GM12878 (cell line): Measurements from ENCODE around the gene C1QC. TPM values are rescaled to one million over a fixed set of nuclear protein-coding genes. Genes with fewer than 3 reads are reported as not detected.

Source experiments
- ATAC-seq: fragments of 200-7000 bp; cut with Tn5 transposase; 3 replicates; pipeline ENCODE4 v1.9.1; 2020; ENCODE audit warnings: mild to moderate bottlenecking, moderate library complexity
- BruUV-seq: library from RNA; stranded (reverse); fragments of 400-500 nt; replicated peaks from 2 replicates; lab custom pipeline; 2021; lab: Mats Ljungman, UMichigan
- CTCF ChIA-PET: fragments of 300-600 bp; sonication (Branson Sonifier 250); formaldehyde crosslinking; extraction: SDS; loops from one replicate; lab custom pipeline; 2021; ENCODE audit warnings: inconsistent platforms; lab: Yijun Ruan, JAX
- POLR2A ChIA-PET: fragments of 350-600 bp; formaldehyde crosslinking; extraction: SDS; loops from one replicate; lab custom pipeline; 2021; ENCODE audit warnings: inconsistent platforms; lab: Charles Lee
- RAD21 ChIA-PET: fragments of 300-600 bp; sonication (Branson Sonifier 250); formaldehyde crosslinking; loops from one replicate; lab custom pipeline; 2023; ENCODE audit warnings: antibody characterized with exemption; ENCODE audit not compliant: unreplicated experiment; lab: Charles Lee
- SMC1A ChIA-PET: fragments of 300-600 bp; sonication (Branson Sonifier 250); formaldehyde crosslinking; loops from one replicate; lab custom pipeline; 2023; ENCODE audit not compliant: unreplicated experiment, uncharacterized antibody; lab: Charles Lee
- DNase-seq: peaks from one replicate; pipeline ENCODE4 v3.0.0-alpha.2; 2011; ENCODE audit warnings: low read depth, low spot score
- FAIRE-seq: peaks from 3 replicates; lab custom pipeline; 2011; peaks lifted over from hg19 to GRCh38; lab: Jason Lieb, UNC
- H2AFZ ChIP-seq: 2 replicates; pipeline ENCODE4 v1.6.0; 2011; ENCODE audit warnings: low read depth, low read length, control low read depth; ENCODE audit not compliant: control insufficient read depth
- H3K27ac ChIP-seq: 2 replicates; pipeline ENCODE4 v1.5.1; 2011; ENCODE audit warnings: control low read depth; ENCODE audit not compliant: control insufficient read depth, insufficient read depth
- H3K27me3 ChIP-seq, 2 experiments: replicated peaks in 1 of 2; 2 replicates each; pipeline versions ENCODE4 v1.6.0 to v1.6.1; 2011; ENCODE audit warnings: low read length in 1 of 2; ENCODE audit not compliant: control insufficient read depth in 2 of 2, insufficient read depth in 2 of 2
- H3K36me3 ChIP-seq, 2 experiments: 2 replicates each; pipeline ENCODE4 v1.5.1; 2011; ENCODE audit warnings: low read length in 1 of 2; ENCODE audit not compliant: control insufficient read depth in 2 of 2, insufficient read depth in 2 of 2
- H3K4me1 ChIP-seq: 2 replicates; pipeline ENCODE4 v1.6.1; 2011; ENCODE audit warnings: mild to moderate bottlenecking, low read length, moderate library complexity, mixed read lengths; ENCODE audit not compliant: control insufficient read depth, insufficient read depth
- H3K4me2 ChIP-seq: 2 replicates; pipeline ENCODE4 v1.6.0; 2011; ENCODE audit warnings: control low read depth; ENCODE audit not compliant: control insufficient read depth, insufficient read depth
- H3K4me3 ChIP-seq: fragments of 200-600 bp; sonication (generic); 2 replicates; pipeline ENCODE4 v1.5.1; 2016
- H3K79me2 ChIP-seq: 2 replicates; pipeline ENCODE4 v1.6.0; 2011; ENCODE audit warnings: low read length; ENCODE audit not compliant: control insufficient read depth, insufficient read depth
- H3K9ac ChIP-seq: 2 replicates; pipeline ENCODE4 v1.8.0; 2011; ENCODE audit warnings: low read length, control low read depth, mixed read lengths; ENCODE audit not compliant: control insufficient read depth, insufficient read depth
- H3K9me3 ChIP-seq: replicated peaks from 3 replicates; pipeline ENCODE4 v1.5.1; 2011; ENCODE audit warnings: mild to moderate bottlenecking, low read length; ENCODE audit not compliant: control insufficient read depth, insufficient read depth
- H4K20me1 ChIP-seq: 2 replicates; pipeline ENCODE4 v1.6.0; 2011; ENCODE audit not compliant: control insufficient read depth, insufficient read depth
- CBX3 ChIP-seq: fragments of 200-600 bp; sonication (generic); IDR thresholded peaks from 2 replicates; pipeline ENCODE4 v1.6.1; 2016; ENCODE audit warnings: low read depth, borderline replicate concordance
- CHD4 ChIP-seq: fragments of 200-600 bp; sonication (generic); IDR thresholded peaks from 2 replicates; pipeline ENCODE4 v1.6.1; 2016; ENCODE audit warnings: mild to moderate bottlenecking
- EP300 ChIP-seq, 2 experiments: fragments of 150-350 bp in 1 of 2; IDR thresholded peaks; 2 replicates each; pipeline ENCODE4 v1.6.1; 2011 to 2012; ENCODE audit warnings: low read depth in 2 of 2, low read length in 2 of 2, borderline replicate concordance in 1 of 2, improper control_type of control experiment in 1 of 2, inconsistent platforms in 1 of 2; ENCODE audit not compliant: control insufficient read depth in 1 of 2
- FOXM1 ChIP-seq: IDR thresholded peaks from 2 replicates; pipeline ENCODE4 v1.6.1; 2012; ENCODE audit warnings: low read depth, mild to moderate bottlenecking, inconsistent platforms, low read length, moderate library complexity
- HDAC6 ChIP-seq: fragments of 200-600 bp; sonication (generic); IDR thresholded peaks from one replicate; pipeline ENCODE4 v1.8.0; 2017; ENCODE audit warnings: antibody characterized with exemption; ENCODE audit not compliant: unreplicated experiment
- MXI1 ChIP-seq: fragments of 150-350 bp; IDR thresholded peaks from 2 replicates; pipeline ENCODE4 v1.6.1; 2011; ENCODE audit warnings: low read depth, mild to moderate bottlenecking, inconsistent platforms, low read length, improper control_type of control experiment
- NBN ChIP-seq: fragments of 450-650 bp; IDR thresholded peaks from 2 replicates; pipeline ENCODE4 v1.6.1; 2016
- PAX8 ChIP-seq: fragments of 450-650 bp; IDR thresholded peaks from 2 replicates; pipeline ENCODE4 v1.6.1; 2017; ENCODE audit warnings: mild to moderate bottlenecking, moderate library complexity
- POLR2AphosphoS5 ChIP-seq: IDR thresholded peaks from 2 replicates; pipeline ENCODE4 v1.6.1; 2011; ENCODE audit warnings: mild to moderate bottlenecking, low read length, inconsistent platforms
- RBBP5 ChIP-seq: fragments of 200-600 bp; sonication (generic); conservative IDR thresholded peaks from 2 replicates; pipeline ENCODE4 v1.6.1; 2016
- SREBF1 ChIP-seq: IDR thresholded peaks from 2 replicates; pipeline ENCODE4 v1.6.1; 2012; ENCODE audit warnings: mild to moderate bottlenecking, low read length
- SREBF2 ChIP-seq: IDR thresholded peaks from 2 replicates; pipeline ENCODE4 v1.6.1; 2012; ENCODE audit warnings: mild to moderate bottlenecking, low read length
- SUZ12 ChIP-seq: fragments of 200-600 bp; sonication (generic); IDR thresholded peaks from one replicate; pipeline ENCODE4 v1.6.1; 2018; ENCODE audit warnings: antibody characterized with exemption, mild to moderate bottlenecking; ENCODE audit not compliant: unreplicated experiment
- TAF1 ChIP-seq: IDR thresholded peaks from 2 replicates; pipeline ENCODE4 v1.6.1; 2011; ENCODE audit warnings: mild to moderate bottlenecking, low read depth, low read length, borderline replicate concordance
- ZNF217 ChIP-seq: fragments of 450-650 bp; IDR thresholded peaks from 2 replicates; pipeline ENCODE4 v1.6.1; 2017; ENCODE audit warnings: antibody characterized with exemption, mild to moderate bottlenecking
- ZZZ3 ChIP-seq: IDR thresholded peaks from 2 replicates; pipeline ENCODE4 v1.6.1; 2011; ENCODE audit warnings: low read depth; ENCODE audit not compliant: control insufficient read depth, insufficient read length
- WGBS: methylation state at CpG from one replicate; pipeline ENCODE4 v1.1.6; 2016; ENCODE audit warnings: low lambda C conversion rate; ENCODE audit not compliant: insufficient replicate concordance, insufficient coverage; ENCODE audit errors: missing lambda C conversion rate; 5-methylcytosine and 5-hydroxymethylcytosine counted together
- in situ Hi-C: fragments of 300-500 bp; cut with MboI; formaldehyde crosslinking; loops from 9 replicates; pipeline ENCODE4 v1.14.3; 2018; ENCODE audit warnings: mixed read lengths
- intact Hi-C: fragments of 100-400 bp; cut with micrococcal nuclease; formaldehyde crosslinking; loops from one replicate; pipeline ENCODE4 v1.14.2; 2022; ENCODE audit not compliant: unreplicated experiment
- polyA plus RNA-seq, 11 experiments: library from polyadenylated mRNA; depleted of rRNA in 4 of 11; unstranded in 6 of 11; stranded (reverse) in 5 of 11; fragments of >200 nt; fragmentation: Nextera tagmentation in 4 of 11; fragmentation: Illumina TruSeq in 1 of 11; extraction: Ambion mirVana in 4 of 11; extraction: Trizol in 1 of 11; gene quantifications; 1 replicate in 1 of 11; 2 replicates in 10 of 11; pipeline versions ENCODE4 v1.2.1 to v1.2.3, GENCODE V29; 2011 to 2016; ENCODE audit warnings: inconsistent platforms in 2 of 11, missing spikeins in 2 of 11, low read depth in 1 of 11
- total RNA-seq, 4 experiments: library from RNA; depleted of rRNA in 3 of 4; stranded (reverse); fragments of >200 nt in 3 of 4; fragmentation: Illumina TruSeq in 1 of 4; extraction: Trizol in 1 of 4; gene quantifications; 2 replicates each; pipeline versions ENCODE4 v1.2.1 to v1.2.3, GENCODE V29; 2013 to 2021
- TF ChIP-seq, protein P1 (sequence below): fragments of 150-350 bp; IDR thresholded peaks from 2 replicates; pipeline ENCODE4 v1.6.1; 2016; ENCODE audit warnings: low read depth, low read length
- TF ChIP-seq, protein P2 (sequence below): IDR thresholded peaks from 2 replicates; pipeline ENCODE4 v1.6.1; 2011; ENCODE audit warnings: borderline replicate concordance, low read depth, mild to moderate bottlenecking, moderate library complexity, mixed read lengths, low read length; ENCODE audit not compliant: insufficient read depth; ENCODE audit errors: extremely low read length

C1QC gene
- total and polyA plus RNA-seq, 10 of the 15 experiments (the other 5 are each of a cell fraction or from before 2014, with no cell fraction given): 0.74 TPM; not detected in 9

DNA sequence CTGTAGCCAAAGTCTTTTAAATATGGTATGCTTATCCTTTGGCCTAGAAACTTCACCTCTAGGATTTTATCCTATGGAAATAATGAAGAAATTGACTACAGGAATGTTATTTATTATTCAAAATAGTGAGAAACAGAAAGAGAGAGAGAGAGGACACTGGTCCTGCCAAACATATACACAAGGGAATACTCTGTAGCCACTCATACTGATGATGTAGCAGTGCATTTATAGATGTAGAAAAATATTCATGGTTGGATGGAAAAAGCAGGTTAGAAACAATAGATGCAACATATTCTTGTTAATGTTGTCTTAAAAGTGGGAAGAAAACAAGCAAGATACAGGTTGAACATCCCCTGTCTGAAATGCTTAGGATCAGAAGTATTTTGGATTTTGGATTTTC, 45.0 kb downstream of the C1QC start:
- CTCF ChIA-PET: interaction anchor here (0.6 to 1.7 kb wide), 3 partner anchors 16 to 275 kb away, joined by 3 to 7 read pairs (median 3); no protein-coding TSS in a partner anchor
- H3K9me3 ChIP-seq: no peaks in the 10 kb centered on the region

DNA sequence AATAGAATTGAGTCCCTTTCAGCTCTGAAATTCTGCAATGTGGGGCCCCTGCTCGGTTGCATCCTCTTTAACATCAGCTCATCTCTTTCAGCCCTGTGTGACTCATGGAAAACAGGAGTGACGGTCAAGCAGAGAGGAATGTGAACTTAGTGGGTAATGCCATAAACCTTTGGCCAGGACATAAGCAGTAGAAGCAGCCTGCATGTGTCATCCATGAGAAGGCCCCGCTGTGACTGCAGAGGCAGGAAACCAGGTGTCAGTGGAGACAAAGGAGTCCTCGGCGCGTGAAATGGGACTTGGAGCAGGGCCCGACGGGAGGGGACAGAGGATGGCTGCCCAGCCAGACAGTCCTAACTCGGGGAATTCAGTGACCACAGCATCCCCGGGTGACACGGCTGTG, 46.1 kb downstream of the C1QC start:
- Histone ChIP-seq H3K36me3 (no peaks in the 10 kb centered on the region), H2AFZ (no peak overlapping the region), H3K9ac (no peak overlapping the region), H4K20me1 (no peaks in the 10 kb centered on the region), H3K27ac (no peak overlapping the region), H3K79me2 (no peaks in the 10 kb centered on the region), H3K4me2 (no peak overlapping the region), H3K9me3 (no peaks in the 10 kb centered on the region), H3K4me3 (no peak overlapping the region), H3K27me3 (peaks cover 1 to 3% of the 10 kb centered on the region in 2 experiments; a peak in 2 of 4 replicates), H3K4me1 (no peaks in the 10 kb centered on the region)
- DNase-seq (no peak), ATAC-seq (no peak), FAIRE-seq (no peak)
- intact Hi-C loops (no loop called here), in situ Hi-C loops (no loop called here)
- ChIA-PET SMC1A (no interaction called here), CTCF (interaction anchor here (1.7 kb wide), 1 partner anchor 15 kb away, joined by 7 read pairs; no protein-coding TSS in a partner anchor), POLR2A (no interaction called here), RAD21 (no interaction called here)
- WGBS: 56% methylated on average over 11 of the region's 11 CpGs
- no TSS peak for BruUV-seq
- TF ChIP-seq, protein P1, sequence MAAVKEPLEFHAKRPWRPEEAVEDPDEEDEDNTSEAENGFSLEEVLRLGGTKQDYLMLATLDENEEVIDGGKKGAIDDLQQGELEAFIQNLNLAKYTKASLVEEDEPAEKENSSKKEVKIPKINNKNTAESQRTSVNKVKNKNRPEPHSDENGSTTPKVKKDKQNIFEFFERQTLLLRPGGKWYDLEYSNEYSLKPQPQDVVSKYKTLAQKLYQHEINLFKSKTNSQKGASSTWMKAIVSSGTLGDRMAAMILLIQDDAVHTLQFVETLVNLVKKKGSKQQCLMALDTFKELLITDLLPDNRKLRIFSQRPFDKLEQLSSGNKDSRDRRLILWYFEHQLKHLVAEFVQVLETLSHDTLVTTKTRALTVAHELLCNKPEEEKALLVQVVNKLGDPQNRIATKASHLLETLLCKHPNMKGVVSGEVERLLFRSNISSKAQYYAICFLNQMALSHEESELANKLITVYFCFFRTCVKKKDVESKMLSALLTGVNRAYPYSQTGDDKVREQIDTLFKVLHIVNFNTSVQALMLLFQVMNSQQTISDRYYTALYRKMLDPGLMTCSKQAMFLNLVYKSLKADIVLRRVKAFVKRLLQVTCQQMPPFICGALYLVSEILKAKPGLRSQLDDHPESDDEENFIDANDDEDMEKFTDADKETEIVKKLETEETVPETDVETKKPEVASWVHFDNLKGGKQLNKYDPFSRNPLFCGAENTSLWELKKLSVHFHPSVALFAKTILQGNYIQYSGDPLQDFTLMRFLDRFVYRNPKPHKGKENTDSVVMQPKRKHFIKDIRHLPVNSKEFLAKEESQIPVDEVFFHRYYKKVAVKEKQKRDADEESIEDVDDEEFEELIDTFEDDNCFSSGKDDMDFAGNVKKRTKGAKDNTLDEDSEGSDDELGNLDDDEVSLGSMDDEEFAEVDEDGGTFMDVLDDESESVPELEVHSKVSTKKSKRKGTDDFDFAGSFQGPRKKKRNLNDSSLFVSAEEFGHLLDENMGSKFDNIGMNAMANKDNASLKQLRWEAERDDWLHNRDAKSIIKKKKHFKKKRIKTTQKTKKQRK: no peak
- TF ChIP-seq SUZ12 (no peak), ZZZ3 (no peak), RBBP5 (no peak), TAF1 (no peak), CHD4 (no peak), HDAC6 (no peak), NBN (no peak), ZNF217 (no peak), PAX8 (no peak), FOXM1 (no peak), SREBF2 (no peak), CBX3 (no peak), SREBF1 (no peak)

More for the DNA sequence above, 45.0 kb downstream of the C1QC start:
- SMC1A ChIA-PET: no interaction called here
- Histone ChIP-seq H3K36me3 (no peaks in the 10 kb centered on the region), H4K20me1 (no peaks in the 10 kb centered on the region), H3K4me3 (no peak overlapping the region), H2AFZ (no peak overlapping the region), H3K9ac (no peak overlapping the region), H3K4me1 (no peaks in the 10 kb centered on the region), H3K27me3 (peaks cover 1 to 3% of the 10 kb centered on the region in 2 experiments; a peak in 2 of 4 replicates), H3K79me2 (no peaks in the 10 kb centered on the region), H3K27ac (no peak overlapping the region), H3K4me2 (no peak overlapping the region)
- RAD21 ChIA-PET: no interaction called here
- ATAC-seq (no peak), FAIRE-seq (no peak), DNase-seq (no peak)
- POLR2A ChIA-PET: no interaction called here
- TF ChIP-seq EP300 (IDR thresholded peaks at IDR 0.05; ENCODE audit: borderline replicate concordance in 1 of 2, control insufficient read depth in 1 of 2, low read depth in 2 of 2, low read length in 2 of 2) (no peak), MXI1 (no peak), POLR2AphosphoS5 (no peak)
- TF ChIP-seq, protein P2, sequence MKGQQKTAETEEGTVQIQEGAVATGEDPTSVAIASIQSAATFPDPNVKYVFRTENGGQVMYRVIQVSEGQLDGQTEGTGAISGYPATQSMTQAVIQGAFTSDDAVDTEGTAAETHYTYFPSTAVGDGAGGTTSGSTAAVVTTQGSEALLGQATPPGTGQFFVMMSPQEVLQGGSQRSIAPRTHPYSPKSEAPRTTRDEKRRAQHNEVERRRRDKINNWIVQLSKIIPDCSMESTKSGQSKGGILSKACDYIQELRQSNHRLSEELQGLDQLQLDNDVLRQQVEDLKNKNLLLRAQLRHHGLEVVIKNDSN: no peak
- intact Hi-C loops: no loop called here
- in situ Hi-C loops: no loop called here
- BruUV-seq: no TSS peak
